Panc1 (cell line): ENCODE results near the gene RAB6A. TPM values are rescaled to one million over a fixed set of nuclear protein-coding genes. Genes with fewer than 3 reads are reported as not detected.

Experiments
- ATAC-seq: fragments of 200-7000 bp; cut with Tn5 transposase; 2 replicates; pipeline ENCODE4 v1.9.1; 2020; ENCODE audit warnings: mild to moderate bottlenecking, moderate library complexity
- BruUV-seq: library from RNA; stranded (reverse); fragments of 400-500 nt; replicated peaks from 2 replicates; lab custom pipeline; 2021; lab: Mats Ljungman, UMichigan
- CTCF ChIA-PET: fragments of 300-600 bp; sonication (Branson Sonifier 250); formaldehyde crosslinking; loops from one replicate; lab custom pipeline; 2022; ENCODE audit warnings: antibody characterized with exemption; lab: Charles Lee
- POLR2A ChIA-PET: fragments of 300-600 bp; sonication (Branson Sonifier 250); formaldehyde crosslinking; loops from one replicate; lab custom pipeline; 2022; ENCODE audit warnings: antibody characterized with exemption; lab: Charles Lee
- DNase-seq: peaks from one replicate; pipeline ENCODE4 v3.0.0-alpha.2; 2010; ENCODE audit warnings: low read depth, low spot score
- H3K27ac ChIP-seq: 2 replicates; pipeline ENCODE4 v1.5.1; 2011; ENCODE audit warnings: mild to moderate bottlenecking, low read length, inconsistent platforms
- H3K27me3 ChIP-seq: fragments of 200-500 bp; sonication (Bioruptor generic); 2 replicates; pipeline ENCODE4 v1.6.0; 2014; ENCODE audit warnings: low read length, inconsistent platforms; ENCODE audit not compliant: control insufficient read depth, insufficient read depth
- H3K36me3 ChIP-seq: fragments of 200-500 bp; sonication (Bioruptor generic); 2 replicates; pipeline ENCODE4 v1.5.1; 2014; ENCODE audit warnings: inconsistent platforms, mild to moderate bottlenecking, low read length, moderate library complexity; ENCODE audit not compliant: control insufficient read depth, insufficient read depth
- H3K4me1 ChIP-seq: 2 replicates; pipeline ENCODE4 v1.5.1; 2011; ENCODE audit warnings: inconsistent platforms, mild to moderate bottlenecking, low read length, moderate library complexity; ENCODE audit not compliant: control insufficient read depth, insufficient read depth
- H3K4me3 ChIP-seq, 2 experiments: 2 replicates each; pipeline ENCODE4 v1.5.1; 2011 to 2012; ENCODE audit warnings: low read depth in 2 of 2, low read length in 2 of 2, mild to moderate bottlenecking in 2 of 2, inconsistent platforms in 1 of 2, moderate library complexity in 1 of 2
- H3K9me3 ChIP-seq: fragments of 200-500 bp; sonication (Bioruptor generic); 2 replicates; pipeline ENCODE4 v1.5.1; 2014; ENCODE audit warnings: low read depth, mild to moderate bottlenecking, inconsistent platforms, low read length, moderate library complexity; ENCODE audit not compliant: control insufficient read depth, insufficient read depth
- CTCF ChIP-seq: fragments of 450-650 bp; IDR thresholded peaks from 2 replicates; pipeline ENCODE4 v1.5.1; 2017; ENCODE audit warnings: mild to moderate bottlenecking
- POLR2AphosphoS5 ChIP-seq: IDR thresholded peaks from 2 replicates; pipeline ENCODE4 v1.6.1; 2012; ENCODE audit warnings: mild to moderate bottlenecking, low read depth, low read length, moderate library complexity
- REST ChIP-seq, 2 experiments: IDR thresholded peaks; 2 replicates each; pipeline ENCODE4 v1.6.1; 2011 to 2012; ENCODE audit warnings: low read depth in 2 of 2, control low read depth in 1 of 2, low read length in 1 of 2, mild to moderate bottlenecking in 1 of 2, moderate library complexity in 1 of 2; ENCODE audit not compliant: insufficient read depth in 1 of 2
- SIN3A ChIP-seq: IDR thresholded peaks from 2 replicates; pipeline ENCODE4 v1.6.1; 2012; ENCODE audit warnings: low read depth, mild to moderate bottlenecking, low read length, moderate library complexity, borderline replicate concordance; ENCODE audit not compliant: insufficient read depth
- TCF7L2 ChIP-seq: IDR thresholded peaks from 2 replicates; pipeline ENCODE4 v1.6.1; 2011; ENCODE audit warnings: mild to moderate bottlenecking, low read depth, low read length, inconsistent platforms
- in situ Hi-C: cut with HindIII; loops from 2 replicates; pipeline ENCODE4 v1.10.0; 2016; ENCODE audit warnings: low sequenced_read_pairs, low pct_unique_long_range_greater_than_20kb
- intact Hi-C: fragments of 100-400 bp; cut with micrococcal nuclease; formaldehyde crosslinking; loops from one replicate; pipeline ENCODE4 v1.10.0; 2022; ENCODE audit not compliant: unreplicated experiment
- total RNA-seq: library from RNA; stranded (reverse); gene quantifications from one replicate; pipeline ENCODE4 v1.2.1, GENCODE V29; 2021; ENCODE audit not compliant: unreplicated experiment

RAB6A gene
- total RNA-seq, 1 experiment from 2014 or later = 149 TPM

GRCh38 chr11:73664877-73665276 lies 96.0 kb downstream of the RAB6A start:
- no peaks in the 10 kb centered on the region for H3K4me1 ChIP-seq
- no peaks in the 10 kb centered on the region for H3K27me3 ChIP-seq
- H3K9me3 ChIP-seq = no peaks in the 10 kb centered on the region
- H3K4me3 ChIP-seq = no peak overlapping the region
- H3K36me3 ChIP-seq = no peaks in the 10 kb centered on the region
- TF ChIP-seq CTCF = no peak
- no peak for TF ChIP-seq TCF7L2
- TF ChIP-seq POLR2AphosphoS5 = no peak
- no peak for TF ChIP-seq SIN3A
- no peak for TF ChIP-seq REST (IDR thresholded peaks at IDR 0.05; ENCODE audit: insufficient read depth in 1 of 2, low read depth in 2 of 2, low read length in 1 of 2)
- in situ Hi-C loops (no loop called here), intact Hi-C loops (loop anchor here (5.0 kb wide), 2 partner anchors 188 to 263 kb away; no protein-coding TSS in a partner anchor)
- CTCF ChIA-PET = no interaction called here
- POLR2A ChIA-PET = no interaction called here
- ATAC-seq (no peak), DNase-seq (no peak)
- no TSS peak for BruUV-seq
- H3K27ac ChIP-seq = no peak overlapping the region

GRCh38 chr11:73663604-73664495 lies 97.0 kb downstream of the RAB6A start:
- intact Hi-C loops = loop anchor here (5.0 kb wide), 2 partner anchors 187 to 262 kb away; no protein-coding TSS in a partner anchor
- DNase-seq = no peak
- no peak for TF ChIP-seq SIN3A
- no peak for TF ChIP-seq POLR2AphosphoS5
- TF ChIP-seq REST (IDR thresholded peaks at IDR 0.05; ENCODE audit: insufficient read depth in 1 of 2, low read depth in 2 of 2, low read length in 1 of 2) = no peak
- no peak for TF ChIP-seq CTCF
- no peak for TF ChIP-seq TCF7L2
- in situ Hi-C loops = no loop called here
- POLR2A ChIA-PET = no interaction called here
- ATAC-seq = no peak
- no peaks in the 10 kb centered on the region for H3K9me3 ChIP-seq
- no peaks in the 10 kb centered on the region for H3K4me1 ChIP-seq
- H3K36me3 ChIP-seq = no peaks in the 10 kb centered on the region
- no peak overlapping the region for H3K4me3 ChIP-seq
- no TSS peak for BruUV-seq
- H3K27ac ChIP-seq = no peak overlapping the region
- CTCF ChIA-PET = no interaction called here
- H3K27me3 ChIP-seq = no peaks in the 10 kb centered on the region
